HEK293 (cell line): ENCODE results near the gene MYOM1.

Experiments
- YY1 ChIP-seq: fragments of 450-650 bp; formaldehyde crosslinking; IDR thresholded peaks from 2 replicates; pipeline ENCODE4 v1.5.1; 2018; ENCODE audit warnings: missing biosample characterization, missing genetic modification characterization
- ZBTB7A ChIP-seq: fragments of 450-650 bp; formaldehyde crosslinking; IDR thresholded peaks from 2 replicates; pipeline ENCODE4 v1.5.1; 2016; ENCODE audit warnings: low read depth, missing biosample characterization, missing genetic modification characterization
- ZNF311 ChIP-seq: fragments of 450-650 bp; formaldehyde crosslinking; IDR thresholded peaks from 2 replicates; pipeline ENCODE4 v1.5.1; 2017; ENCODE audit warnings: missing biosample characterization, missing genetic modification characterization, borderline replicate concordance
- ZNF394 ChIP-seq: fragments of 450-650 bp; formaldehyde crosslinking; IDR thresholded peaks from 2 replicates; pipeline ENCODE4 v1.5.1; 2016; ENCODE audit warnings: missing biosample characterization, missing genetic modification characterization, mild to moderate bottlenecking, moderate library complexity, borderline replicate concordance
- ZNF629 ChIP-seq: fragments of 450-650 bp; formaldehyde crosslinking; IDR thresholded peaks from 2 replicates; pipeline ENCODE4 v1.5.1; 2017; ENCODE audit warnings: missing biosample characterization, missing genetic modification characterization
- TF ChIP-seq, protein P1 (sequence below): fragments of 450-650 bp; formaldehyde crosslinking; IDR thresholded peaks from 2 replicates; pipeline ENCODE4 v1.5.1; 2017; ENCODE audit warnings: missing biosample characterization, mild to moderate bottlenecking, missing genetic modification characterization, moderate library complexity
- TF ChIP-seq, protein P2 (sequence below): fragments of 450-650 bp; formaldehyde crosslinking; IDR thresholded peaks from 2 replicates; pipeline ENCODE4 v1.5.1; 2016; ENCODE audit warnings: missing biosample characterization, missing genetic modification characterization

DNA sequence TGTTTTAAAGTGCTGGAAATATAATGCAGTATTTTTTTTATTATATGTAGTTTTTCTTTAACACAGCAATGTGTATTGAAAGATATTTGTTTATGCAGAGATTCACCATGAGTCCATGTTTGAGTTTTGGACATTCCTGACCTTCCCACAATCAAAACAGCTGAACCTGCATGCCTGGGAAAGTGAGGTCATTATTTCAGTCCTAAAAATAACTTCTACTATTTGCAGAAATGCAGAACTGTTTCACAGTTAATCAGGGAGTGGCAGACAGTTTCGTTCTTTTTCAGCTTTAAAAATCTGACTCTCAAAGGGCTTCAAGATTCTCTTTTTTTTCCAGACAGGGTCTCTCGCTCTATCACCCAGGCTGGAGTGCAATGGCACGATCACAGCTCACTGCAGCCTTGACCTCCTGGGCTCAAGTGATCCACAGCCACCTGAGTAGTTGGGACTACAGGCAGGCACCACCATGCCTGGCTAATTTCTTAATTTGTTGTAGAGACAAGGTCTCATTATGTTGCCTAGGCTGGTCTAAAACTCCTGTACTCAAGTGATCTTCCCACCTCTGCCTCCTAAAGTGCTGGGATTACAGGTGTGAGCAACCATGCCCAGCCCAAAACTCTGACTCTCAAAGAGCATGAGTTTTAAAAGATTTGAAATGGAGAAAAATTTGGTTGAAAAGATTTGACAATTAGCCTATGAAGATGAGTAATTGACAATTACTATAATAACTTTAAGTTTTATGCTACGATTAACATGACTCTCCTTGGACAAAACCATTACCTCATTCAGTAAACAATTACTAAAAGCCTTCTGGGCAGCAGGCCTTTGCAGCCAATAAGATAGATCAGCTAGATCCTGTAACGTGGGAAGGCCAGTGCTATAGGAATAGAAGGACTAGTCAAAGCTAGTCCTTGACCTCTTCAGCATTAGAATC, 37.2 kb upstream of the MYOM1 start:
- TF ChIP-seq, protein P1, sequence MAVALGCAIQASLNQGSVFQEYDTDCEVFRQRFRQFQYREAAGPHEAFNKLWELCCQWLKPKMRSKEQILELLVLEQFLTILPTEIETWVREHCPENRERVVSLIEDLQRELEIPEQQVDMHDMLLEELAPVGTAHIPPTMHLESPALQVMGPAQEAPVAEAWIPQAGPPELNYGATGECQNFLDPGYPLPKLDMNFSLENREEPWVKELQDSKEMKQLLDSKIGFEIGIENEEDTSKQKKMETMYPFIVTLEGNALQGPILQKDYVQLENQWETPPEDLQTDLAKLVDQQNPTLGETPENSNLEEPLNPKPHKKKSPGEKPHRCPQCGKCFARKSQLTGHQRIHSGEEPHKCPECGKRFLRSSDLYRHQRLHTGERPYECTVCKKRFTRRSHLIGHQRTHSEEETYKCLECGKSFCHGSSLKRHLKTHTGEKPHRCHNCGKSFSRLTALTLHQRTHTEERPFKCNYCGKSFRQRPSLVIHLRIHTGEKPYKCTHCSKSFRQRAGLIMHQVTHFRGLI (tag by site-specific recombination): peak; percentile 26; the same call in 1 of the 2 replicates
- TF ChIP-seq, protein P2, sequence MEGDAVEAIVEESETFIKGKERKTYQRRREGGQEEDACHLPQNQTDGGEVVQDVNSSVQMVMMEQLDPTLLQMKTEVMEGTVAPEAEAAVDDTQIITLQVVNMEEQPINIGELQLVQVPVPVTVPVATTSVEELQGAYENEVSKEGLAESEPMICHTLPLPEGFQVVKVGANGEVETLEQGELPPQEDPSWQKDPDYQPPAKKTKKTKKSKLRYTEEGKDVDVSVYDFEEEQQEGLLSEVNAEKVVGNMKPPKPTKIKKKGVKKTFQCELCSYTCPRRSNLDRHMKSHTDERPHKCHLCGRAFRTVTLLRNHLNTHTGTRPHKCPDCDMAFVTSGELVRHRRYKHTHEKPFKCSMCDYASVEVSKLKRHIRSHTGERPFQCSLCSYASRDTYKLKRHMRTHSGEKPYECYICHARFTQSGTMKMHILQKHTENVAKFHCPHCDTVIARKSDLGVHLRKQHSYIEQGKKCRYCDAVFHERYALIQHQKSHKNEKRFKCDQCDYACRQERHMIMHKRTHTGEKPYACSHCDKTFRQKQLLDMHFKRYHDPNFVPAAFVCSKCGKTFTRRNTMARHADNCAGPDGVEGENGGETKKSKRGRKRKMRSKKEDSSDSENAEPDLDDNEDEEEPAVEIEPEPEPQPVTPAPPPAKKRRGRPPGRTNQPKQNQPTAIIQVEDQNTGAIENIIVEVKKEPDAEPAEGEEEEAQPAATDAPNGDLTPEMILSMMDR (tag by site-specific recombination): no peak
- peak; percentile 20; the same call in 1 of the 2 replicates for TF ChIP-seq ZNF629 (tag by site-specific recombination)
- no peak for TF ChIP-seq ZNF394 (tag by site-specific recombination)
- no peak for TF ChIP-seq ZBTB7A (tag by site-specific recombination)
- no peak for TF ChIP-seq YY1 (tag by site-specific recombination)
- no peak for TF ChIP-seq ZNF311
